Tibial artery (tissue), 4 donors: ENCODE data around the gene CCDC102A.
"Not testable (repeated sequence)": the region's sequence is repeated elsewhere in the genome, so short reads cannot be mapped to it uniquely, and the experiment has no call there.

Experiments used
- DNase-seq, 2 donors: peaks; one replicate each; pipeline ENCODE4 v3.0.0-alpha.2; 2019
- H3K27ac ChIP-seq, 2 donors: fragments of 200-600 bp; sonication (generic) in 1 of 2; 1 replicate in 1 of 2; 2 replicates in 1 of 2; pipeline ENCODE4 v1.5.1; 2018 to 2019; ENCODE audit warnings: mild to moderate bottlenecking in 1 of 2
- H3K27me3 ChIP-seq, 2 donors: fragments of 200-600 bp; sonication (generic) in 1 of 2; one replicate each; pipeline versions ENCODE4 v1.5.1 to v1.6.0; 2016 to 2019
- H3K36me3 ChIP-seq, 3 donors: fragments of 200-600 bp; sonication (generic) in 2 of 3; one replicate each; pipeline ENCODE4 v1.5.1; 2016 to 2019; ENCODE audit warnings: mild to moderate bottlenecking in 2 of 3
- H3K4me1 ChIP-seq, 4 donors: fragments of 200-600 bp; sonication (generic) in 2 of 4; 1 replicate in 3 of 4; 2 replicates in 1 of 4; pipeline ENCODE4 v1.5.1; 2016 to 2019
- H3K4me3 ChIP-seq, 2 donors: fragments of 200-600 bp; sonication (generic) in 1 of 2; 1 replicate in 1 of 2; 2 replicates in 1 of 2; pipeline ENCODE4 v1.5.1; 2018 to 2019; ENCODE audit warnings: mild to moderate bottlenecking in 2 of 2
- H3K9me3 ChIP-seq, 3 donors: fragments of 200-600 bp; sonication (generic) in 1 of 3; one replicate each; pipeline ENCODE4 v1.5.1; 2016 to 2019
- CTCF ChIP-seq, 2 experiments: fragments of 200-600 bp in 1 of 2; fragments of 450-650 bp in 1 of 2; IDR thresholded peaks; one replicate each; pipeline ENCODE4 v1.5.1; 2017 to 2019; ENCODE audit warnings: antibody characterized with exemption in 2 of 2, mild to moderate bottlenecking in 1 of 2, moderate library complexity in 1 of 2
- intact Hi-C: fragments of 100-400 bp; cut with DNase I; formaldehyde crosslinking; loops from one replicate; pipeline ENCODE4 v1.15.0; 2023; ENCODE audit warnings: low total_unique reads

The CCDC102A gene

GRCh38 chr16:57500578-57501111 lies 35.7 kb downstream of the CCDC102A start:
- TF ChIP-seq CTCF (IDR thresholded peaks at IDR 0.05) = no peak
- no peak overlapping the region for H3K4me3 ChIP-seq
- no peaks in the 10 kb centered on the region for H3K9me3 ChIP-seq
- no peak overlapping the region for H3K27ac ChIP-seq
- no peaks in the 10 kb centered on the region for H3K27me3 ChIP-seq
- no peaks in the 10 kb centered on the region for H3K4me1 ChIP-seq
- DNase-seq = no peak
- H3K36me3 ChIP-seq = no peaks in the 10 kb centered on the region
- intact Hi-C loops = no loop called here

DNA sequence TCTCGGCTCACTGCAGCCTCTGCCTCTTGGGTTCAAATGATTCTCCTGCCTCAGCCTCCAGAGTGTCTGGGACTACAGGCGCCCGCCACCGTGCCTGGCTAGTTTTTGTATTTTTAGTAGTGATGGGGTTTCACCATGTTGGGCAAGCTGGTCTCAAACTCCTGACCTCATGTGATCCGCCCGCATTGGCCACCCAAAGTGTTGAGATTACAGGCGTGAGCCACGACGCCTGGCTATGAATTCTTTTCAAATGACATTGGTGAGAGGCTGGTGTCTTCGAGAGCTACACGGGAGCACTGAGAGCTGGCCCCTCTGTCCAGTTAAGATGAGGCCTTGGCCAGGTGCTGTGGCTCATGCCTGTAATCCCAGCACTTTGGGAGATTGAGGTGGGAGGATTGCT lies 36.4 kb downstream of the CCDC102A start:
- H3K9me3 ChIP-seq, H3K27me3 ChIP-seq, H3K36me3 ChIP-seq, intact Hi-C loops, DNase-seq, H3K4me3 ChIP-seq, H3K27ac ChIP-seq, H3K4me1 ChIP-seq: not testable (repeated sequence)

- Histone ChIP-seq H3K27ac (no peak overlapping the region), H3K4me1 (no peaks in the 10 kb centered on the region), H3K9me3 (no peaks in the 10 kb centered on the region), H3K27me3 (no peaks in the 10 kb centered on the region), H3K36me3 (no peaks in the 10 kb centered on the region), H3K4me3 (no peak overlapping the region)
- intact Hi-C loops = no loop called here
- DNase-seq = no peak
- TF ChIP-seq CTCF (IDR thresholded peaks at IDR 0.05) = no peak
Measured at GRCh38 chr16:57498031-57498430, 38.3 kb downstream of the CCDC102A start.

- intact Hi-C loops = no loop called here
- no peaks in the 10 kb centered on the region for H3K9me3 ChIP-seq
- no peak for DNase-seq
- TF ChIP-seq CTCF (IDR thresholded peaks at IDR 0.05) = no peak
- no peaks in the 10 kb centered on the region for H3K27me3 ChIP-seq
- no peaks in the 10 kb centered on the region for H3K4me1 ChIP-seq
- no peak overlapping the region for H3K4me3 ChIP-seq
- H3K27ac ChIP-seq = no peak overlapping the region
- no peaks in the 10 kb centered on the region for H3K36me3 ChIP-seq
Measured at GRCh38 chr16:57497121-57497520, 39.2 kb downstream of the CCDC102A start.

GRCh38 chr16:57493767-57494166 lies 42.6 kb downstream of the CCDC102A start:
- no peak for DNase-seq
- no peaks in the 10 kb centered on the region for H3K4me1 ChIP-seq
- H3K36me3 ChIP-seq = no peaks in the 10 kb centered on the region
- H3K27ac ChIP-seq = no peak overlapping the region
- no peak for TF ChIP-seq CTCF (IDR thresholded peaks at IDR 0.05)
- intact Hi-C loops = no loop called here
- H3K4me3 ChIP-seq = no peak overlapping the region
- H3K9me3 ChIP-seq = no peaks in the 10 kb centered on the region
- H3K27me3 ChIP-seq = no peaks in the 10 kb centered on the region

DNA sequence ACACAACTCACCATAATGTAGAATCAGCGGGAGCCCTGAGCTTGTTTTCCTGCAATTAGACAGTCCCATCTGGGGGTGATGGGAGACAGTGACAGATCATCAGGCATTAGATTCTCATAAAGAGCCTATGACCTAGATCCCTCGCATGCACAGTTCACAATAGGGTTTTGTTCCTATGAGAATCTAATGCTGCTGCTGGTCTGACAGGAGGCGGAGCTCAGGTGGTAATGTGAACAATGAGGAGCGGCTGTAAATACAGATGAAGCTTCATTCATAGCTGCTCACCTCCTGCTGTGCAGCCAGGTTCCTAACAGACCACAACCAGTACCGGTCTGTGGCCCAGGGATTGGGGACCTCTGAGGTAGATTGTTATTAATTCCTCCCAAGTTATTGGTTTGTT lies 47.1 kb downstream of the CCDC102A start:
- no peaks in the 10 kb centered on the region for H3K9me3 ChIP-seq
- H3K27me3 ChIP-seq = no peaks in the 10 kb centered on the region
- no peak for DNase-seq
- intact Hi-C loops = no loop called here
- no peak overlapping the region for H3K27ac ChIP-seq
- no peak overlapping the region for H3K4me3 ChIP-seq
- peaks cover 0 to 30% (median 23%) of the 10 kb centered on the region in 4 donors for H3K4me1 ChIP-seq
- no peaks in the 10 kb centered on the region for H3K36me3 ChIP-seq
- no peak for TF ChIP-seq CTCF (IDR thresholded peaks at IDR 0.05)
